Psoas muscle (tissue), 8 donors: ENCODE measurements around the gene NRM. TPM values are rescaled to one million over a fixed set of nuclear protein-coding genes. Genes with fewer than 3 reads are reported as not detected.

Experiments used
- ATAC-seq, 4 donors: fragments of 200-7000 bp; cut with Tn5 transposase; one replicate each; pipeline ENCODE4 v1.9.1; 2020; ENCODE audit warnings: moderate library complexity in 3 of 4, mild to moderate bottlenecking in 2 of 4
- DNase-seq, 2 donors: peaks; one replicate each; pipeline ENCODE4 v3.0.0-alpha.2; 2020
- H3K27ac ChIP-seq: fragments of 200-600 bp; one replicate; pipeline ENCODE4 v1.8.0; 2022
- H3K27me3 ChIP-seq, 3 donors: fragments of 200-600 bp in 1 of 3; one replicate each; pipeline versions ENCODE4 v1.6.1 to v1.8.0; 2013 to 2022; ENCODE audit warnings: low read length in 2 of 3, mild to moderate bottlenecking in 2 of 3, moderate library complexity in 1 of 3; ENCODE audit not compliant: insufficient read depth in 3 of 3
- H3K36me3 ChIP-seq, 2 donors: fragments of 200-600 bp in 1 of 2; one replicate each; pipeline versions ENCODE4 v1.6.1 to v1.8.0; 2013 to 2022; ENCODE audit warnings: low read depth in 1 of 2, mild to moderate bottlenecking in 1 of 2, moderate library complexity in 1 of 2; ENCODE audit not compliant: insufficient read depth in 1 of 2
- H3K4me1 ChIP-seq: fragments of 200-600 bp; one replicate; pipeline ENCODE4 v1.8.0; 2022
- H3K4me3 ChIP-seq: fragments of 200-600 bp; one replicate; pipeline ENCODE4 v1.8.0; 2022; ENCODE audit warnings: mild to moderate bottlenecking
- H3K9me3 ChIP-seq: fragments of 200-600 bp; one replicate; pipeline ENCODE4 v1.8.0; 2022
- CTCF ChIP-seq: fragments of 200-600 bp; IDR thresholded peaks from one replicate; pipeline ENCODE4 v1.8.0; 2022; ENCODE audit warnings: antibody characterized with exemption
- WGBS, 3 donors: extraction: QIAGEN DNeasy Blood & Tissue Kit; methylation state at CpG; one replicate each; pipeline versions ENCODE4 v1.1.6 to v1.1.7; 2013; 5-methylcytosine and 5-hydroxymethylcytosine counted together
- intact Hi-C, 2 donors: fragments of 100-400 bp; cut with DNase I; formaldehyde crosslinking; loops; one replicate each; pipeline versions ENCODE4 v1.11.0 to v1.14.2; 2022
- polyA plus RNA-seq, 3 donors: library from polyadenylated mRNA; stranded (reverse); fragments of 200-250 nt; gene quantifications; one replicate each; pipeline ENCODE4 v1.2.3, GENCODE V29; 2013
- total RNA-seq, 4 donors: library from RNA; stranded (reverse); fragmentation: NEBNext Ultra II Directional in 2 of 4; extraction: Animal tissue kit (Norgen Biotek cat#: 25700) in 2 of 4; gene quantifications; one replicate each; pipeline versions ENCODE4 v1.2.1 to v1.2.4, GENCODE V29; 2021 to 2023
- donor health status: healthy with polysubstance abuse.
- donor health status: DM: no; HTN: no; CAD: no; lungs with moderate emphysema.
- donor health status: Bipolar disorder and iron deficiency.
- donor health status: healthy.
- donor health status: DM: yes; HTN: yes; CAD: no.
- donor health status: DM: no; HTN: no; CAD: no.
- donor health status: DM: no; HTN: no; CAD: no.
- donor health status: DM: yes; HTN: yes; CAD: no.

Gene NRM
- total and polyA plus RNA-seq, 7 donors = 1.8 to 4.1 (median 2.4) TPM

- DNase-seq (peak; percentile 87 to 90), ATAC-seq (peak; percentile 34 to 60 (median 52))
- H3K9me3 ChIP-seq = no peaks in the 10 kb centered on the region
- WGBS, 3 donors = 4 to 8% (median 8%) methylated on average over 23 to 41 of the region's 41 CpGs
- peak within 1 kb of the TSS; percentile 85 for H3K4me3 ChIP-seq
- peaks cover 0 to 11% of the 10 kb centered on the region in 2 donors for H3K36me3 ChIP-seq
- no peaks in the 10 kb centered on the region for H3K27me3 ChIP-seq
- H3K4me1 ChIP-seq = peaks cover 36% of the 10 kb centered on the region
- intact Hi-C loops = loop anchor here in 1 of 2 donors (2.0 to 10.0 kb wide), 2 partner anchors 35 to 399 kb away; partner anchors contain the start of gene TUBB
- H3K27ac ChIP-seq = peak within 1 kb of the TSS; percentile 91
- no peak for TF ChIP-seq CTCF
Measured at GRCh38 chr6:30686009-30686907, 4.5 kb downstream of the NRM start, which contains the start of gene PPP1R18. Gene PPP1R18 (minus strand): TSS chr6:30686645. CDS start chr6:30686018, 627 bp downstream.

- 37 to 55% (median 45%) methylated on average over 29 of the region's 29 CpGs for WGBS, 3 donors
- Histone ChIP-seq H3K9me3 (no peaks in the 10 kb centered on the region), H3K4me1 (peaks cover 35% of the 10 kb centered on the region), H3K4me3 (peak overlapping the region; percentile 85), H3K36me3 (peaks cover 0 to 12% of the 10 kb centered on the region in 2 donors), H3K27me3 (no peaks in the 10 kb centered on the region), H3K27ac (peak overlapping the region; percentile 91)
- intact Hi-C loops = loop anchor here in 1 of 2 donors (2.0 to 10.0 kb wide), 2 partner anchors 35 to 399 kb away; partner anchors contain the start of gene TUBB
- TF ChIP-seq CTCF = no peak
- DNase-seq = no peak
- no peak for ATAC-seq
Measured at GRCh38 chr6:30685157-30686008, 5.4 kb downstream of the NRM start.

GRCh38 chr6:30684386-30685156, 6.2 kb downstream of the NRM start:
- H3K4me3 ChIP-seq = peak overlapping the region; percentile 85
- H3K4me1 ChIP-seq = peaks cover 27% of the 10 kb centered on the region
- DNase-seq = peak; percentile 53 to 77
- no peak for TF ChIP-seq CTCF
- WGBS, 3 donors = 42 to 46% (median 45%) methylated on average over 19 to 21 of the region's 21 CpGs
- intact Hi-C loops = loop anchor here in 1 of 2 donors (10.0 kb wide), 1 partner anchor 400 kb away; no protein-coding TSS in a partner anchor
- no peak for ATAC-seq
- H3K27ac ChIP-seq = peak overlapping the region; percentile 91
- peaks cover 0 to 17% of the 10 kb centered on the region in 2 donors for H3K36me3 ChIP-seq
- no peaks in the 10 kb centered on the region for H3K27me3 ChIP-seq
- H3K9me3 ChIP-seq = no peaks in the 10 kb centered on the region

GRCh38 chr6:30683980-30684338, 6.8 kb downstream of the NRM start:
- intact Hi-C loops = loop anchor here in 1 of 2 donors (10.0 kb wide), 1 partner anchor 401 kb away; no protein-coding TSS in a partner anchor

More at GRCh38 chr6:30683980-30684338, 6.8 kb downstream of the NRM start:
- Histone ChIP-seq H3K4me1 (peaks cover 21% of the 10 kb centered on the region), H3K4me3 (peak overlapping the region; percentile 85), H3K27ac (peak overlapping the region; percentile 91), H3K9me3 (no peaks in the 10 kb centered on the region), H3K27me3 (no peaks in the 10 kb centered on the region), H3K36me3 (peaks cover 0 to 17% of the 10 kb centered on the region in 2 donors)
- ATAC-seq = no peak
- no peak for TF ChIP-seq CTCF
- no peak for DNase-seq
- 57 to 66% (median 59%) methylated on average over 2 of the region's 2 CpGs for WGBS, 3 donors
